GM18502 (cell line): Measurements from ENCODE around the gene PYGB.
"Not testable (repeated sequence)": the region's sequence is repeated elsewhere in the genome, so short reads cannot be mapped to it uniquely, and the experiment has no call there.

Experiments used
- ATAC-seq: cut with Tn5 transposase; IDR thresholded peaks from one replicate; pipeline ENCODE4 v1.9.1; 2021; ENCODE audit warnings: mild to moderate bottlenecking; ENCODE audit not compliant: unreplicated experiment, poor library complexity

Gene PYGB

GRCh38 chr20:25227317-25227831, 20.5 kb upstream of the PYGB start:
- ATAC-seq = no peak

GRCh38 chr20:25229486-25230165, 18.3 kb upstream of the PYGB start:
- no peak for ATAC-seq

GRCh38 chr20:25230166-25230831, 17.6 kb upstream of the PYGB start:
- ATAC-seq = peak; percentile 88

- ATAC-seq = no peak
These were observed 14.7 kb upstream of the PYGB start for GRCh38 chr20:25233016-25233772.

- not testable (repeated sequence) for ATAC-seq
These were observed 13.7 kb upstream of the PYGB start for GRCh38 chr20:25234009-25234849.

GRCh38 chr20:25236450-25237304, 11.2 kb upstream of the PYGB start:
- ATAC-seq = no peak

- no peak for ATAC-seq
These were observed 10.1 kb upstream of the PYGB start for GRCh38 chr20:25237610-25238318.

- ATAC-seq = no peak
These were observed 9.4 kb upstream of the PYGB start for GRCh38 chr20:25238319-25239037.

- ATAC-seq = peak; percentile 67
These were observed 8.2 kb upstream of the PYGB start for GRCh38 chr20:25239387-25240370.

- not testable (repeated sequence) for ATAC-seq
These were observed 6.8 kb upstream of the PYGB start for GRCh38 chr20:25240851-25241658.

GRCh38 chr20:25241659-25241955, 6.3 kb upstream of the PYGB start:
- not testable (repeated sequence) for ATAC-seq

GRCh38 chr20:25242231-25242630, 5.7 kb upstream of the PYGB start:
- ATAC-seq = no peak

- ATAC-seq = no peak
These were observed 4.4 kb upstream of the PYGB start for GRCh38 chr20:25243416-25243979.

GRCh38 chr20:25244976-25245375, 2.9 kb upstream of the PYGB start:
- ATAC-seq = no peak

- ATAC-seq = no peak
These were observed 2.4 kb upstream of the PYGB start for GRCh38 chr20:25245461-25245860.
